H1 (cell line): ENCODE measurements around the gene ST14. TPM values are rescaled to one million over a fixed set of nuclear protein-coding genes. Genes with fewer than 3 reads are reported as not detected.

Experiments
- CBX8 ChIP-seq: fragments of 300-800, 300-1000 bp; sonication (generic); IDR thresholded peaks from 2 replicates; pipeline ENCODE4 v1.7.1; 2016; ENCODE audit warnings: low read depth, low read length, borderline replicate concordance
- CHD1 ChIP-seq: IDR thresholded peaks from 2 replicates; pipeline ENCODE4 v1.6.1; 2012; ENCODE audit warnings: low read depth, low read length, improper control_type of control experiment
- CHD2 ChIP-seq: IDR thresholded peaks from 2 replicates; pipeline ENCODE4 v1.6.1; 2012; ENCODE audit warnings: low read length, improper control_type of control experiment
- CHD7 ChIP-seq: fragments of 300-600 bp; sonication (generic); IDR thresholded peaks from 2 replicates; pipeline ENCODE4 v1.7.1; 2012; ENCODE audit warnings: low read length, moderate library complexity, mild to moderate bottlenecking, inconsistent platforms; ENCODE audit not compliant: insufficient replicate concordance
- FOSL1 ChIP-seq: IDR thresholded peaks from 2 replicates; pipeline ENCODE4 v1.6.1; 2011; ENCODE audit warnings: mild to moderate bottlenecking, low read depth, low read length, moderate library complexity; ENCODE audit not compliant: insufficient read depth
- JUN ChIP-seq: IDR thresholded peaks from 2 replicates; pipeline ENCODE4 v1.6.1; 2011; ENCODE audit warnings: low read depth, mild to moderate bottlenecking, improper control_type of control experiment, low read length
- KDM4A ChIP-seq: IDR thresholded peaks from one replicate; pipeline ENCODE4 v1.7.1; 2012; ENCODE audit warnings: low read depth, mild to moderate bottlenecking, moderate library complexity, low read length, inconsistent platforms; ENCODE audit not compliant: severe bottlenecking
- MAFK ChIP-seq: IDR thresholded peaks from 2 replicates; pipeline ENCODE4 v1.6.1; 2012; ENCODE audit warnings: low read depth, mild to moderate bottlenecking, improper control_type of control experiment, low read length
- POLR2AphosphoS5 ChIP-seq: IDR thresholded peaks from 2 replicates; pipeline ENCODE4 v1.6.1; 2011; ENCODE audit warnings: low read depth, low read length
- SAP30 ChIP-seq: fragments of 300-600 bp; sonication (generic); IDR thresholded peaks from 2 replicates; pipeline ENCODE4 v1.7.1; 2012; ENCODE audit warnings: low read length, moderate library complexity, mild to moderate bottlenecking, inconsistent platforms; ENCODE audit not compliant: insufficient read depth, insufficient replicate concordance
- polyA plus RNA-seq, 7 experiments: library from polyadenylated mRNA; depleted of rRNA in 3 of 7; stranded (reverse) in 5 of 7; unstranded in 2 of 7; fragments of >200 nt in 5 of 7; fragments of 200-250 nt in 2 of 7; gene quantifications; 1 replicate in 5 of 7; 2 replicates in 1 of 7; 4 replicates in 1 of 7; pipeline versions ENCODE4 v1.2.1 to v1.2.3, GENCODE V29; 2011 to 2013; ENCODE audit warnings: missing spikeins in 2 of 7, mixed read lengths in 2 of 7
- total RNA-seq: library from RNA; stranded (reverse); fragmentation: NEBNext Ultra II Directional; extraction: Animal tissue kit (Norgen Biotek cat#: 25700); gene quantifications from 2 replicates; pipeline ENCODE4 v1.2.1, GENCODE V29; 2021

ST14 gene
- total and polyA plus RNA-seq, 2 of the 8 experiments (the other 6 are each of a cell fraction or from before 2014, with no cell fraction given): 22.4 to 24.9 TPM

GRCh38 chr11:130215531-130216220 is 56.1 kb downstream of the ST14 start (continued):
- TF ChIP-seq CHD7: no peak
- no peak for TF ChIP-seq KDM4A
- TF ChIP-seq JUN: no peak
- no peak for TF ChIP-seq FOSL1
- TF ChIP-seq MAFK: no peak
- TF ChIP-seq CHD1: no peak
- TF ChIP-seq SAP30: no peak
- no peak for TF ChIP-seq CBX8
- TF ChIP-seq POLR2AphosphoS5: no peak
- TF ChIP-seq CHD2: no peak
- TF ChIP-seq, all 59 proteins: peak for 0
